MM.1S (cell line): ENCODE results near the gene SUSD4.

Experiments
- DNase-seq: peaks from one replicate; pipeline ENCODE4 v3.0.0-alpha.2; 2015
- H2AFZ ChIP-seq: fragments of 300-600 bp; sonication (generic); 2 replicates; pipeline ENCODE4 v1.6.0; 2016; ENCODE audit warnings: antibody characterized with exemption, low read length
- H3F3A ChIP-seq: fragments of 300-600 bp; sonication (generic); 2 replicates; pipeline ENCODE4 v1.6.1; 2016; ENCODE audit warnings: mild to moderate bottlenecking, antibody characterized with exemption, low read length, moderate library complexity, mixed read lengths; ENCODE audit not compliant: insufficient read depth
- H3K27ac ChIP-seq: fragments of 300-600 bp; sonication (generic); 2 replicates; pipeline ENCODE4 v1.5.1; 2016; ENCODE audit warnings: mild to moderate bottlenecking, low read length
- H3K27me3 ChIP-seq: fragments of 300-600 bp; sonication (generic); replicated peaks from 2 replicates; pipeline ENCODE4 v1.6.0; 2016; ENCODE audit warnings: low read length; ENCODE audit not compliant: insufficient read depth
- H3K36me3 ChIP-seq: fragments of 300-600 bp; sonication (generic); replicated peaks from 2 replicates; pipeline ENCODE4 v1.6.1; 2016; ENCODE audit warnings: mild to moderate bottlenecking, low read length, mixed read lengths; ENCODE audit not compliant: insufficient read depth
- H3K4me1 ChIP-seq: fragments of 300-600 bp; sonication (generic); 2 replicates; pipeline ENCODE4 v1.6.1; 2016; ENCODE audit warnings: low read length, mixed read lengths
- H3K4me2 ChIP-seq: fragments of 300-600 bp; sonication (generic); 2 replicates; pipeline ENCODE4 v1.6.0; 2016; ENCODE audit warnings: low read depth, low read length
- H3K4me3 ChIP-seq: fragments of 300-600 bp; sonication (generic); 2 replicates; pipeline ENCODE4 v1.5.1; 2016; ENCODE audit warnings: low read length, mixed read lengths
- H3K79me2 ChIP-seq: fragments of 300-600 bp; sonication (generic); 2 replicates; pipeline ENCODE4 v1.6.1; 2016; ENCODE audit warnings: mixed run types, low read length, mixed read lengths
- H3K9ac ChIP-seq: fragments of 300-600 bp; sonication (generic); 2 replicates; pipeline ENCODE4 v1.6.1; 2016; ENCODE audit warnings: low read length, mixed read lengths
- H3K9me2 ChIP-seq: fragments of 300-600 bp; sonication (generic); replicated peaks from 2 replicates; pipeline ENCODE4 v1.6.1; 2016; ENCODE audit warnings: mild to moderate bottlenecking, low read length, mixed read lengths; ENCODE audit not compliant: insufficient read depth
- H3K9me3 ChIP-seq: fragments of 300-600 bp; sonication (generic); replicated peaks from 2 replicates; pipeline ENCODE4 v1.6.1; 2016; ENCODE audit warnings: mild to moderate bottlenecking, low read length, mixed read lengths; ENCODE audit not compliant: insufficient read depth
- H4K20me1 ChIP-seq: fragments of 300-600 bp; sonication (generic); 2 replicates; pipeline ENCODE4 v1.6.1; 2016; ENCODE audit warnings: mild to moderate bottlenecking, low read length, moderate library complexity, mixed read lengths; ENCODE audit not compliant: insufficient read depth
- CTCF ChIP-seq: fragments of 300-600 bp; sonication (generic); IDR thresholded peaks from 2 replicates; pipeline ENCODE4 v1.5.1; 2016; ENCODE audit warnings: antibody characterized with exemption, low read length, mixed read lengths
- EZH2 ChIP-seq: fragments of 300-600 bp; sonication (generic); optimal IDR thresholded peaks from 2 replicates; pipeline ENCODE3; 2017; ENCODE audit warnings: low read depth, mild to moderate bottlenecking, antibody characterized with exemption, low read length, mixed read lengths
- EZH2phosphoT487 ChIP-seq: fragments of 300-600 bp; sonication (generic); IDR thresholded peaks from 2 replicates; pipeline ENCODE4 v1.6.1; 2018; ENCODE audit warnings: antibody characterized with exemption, low read length

The SUSD4 gene

GRCh38 chr1:223200903-223201302 is 163.1 kb downstream of the SUSD4 start:
- no peaks in the 10 kb centered on the region for H3K9me2 ChIP-seq
- DNase-seq = no peak
- no peaks in the 10 kb centered on the region for H3K79me2 ChIP-seq
- no peaks in the 10 kb centered on the region for H3F3A ChIP-seq
- H3K4me1 ChIP-seq = no peaks in the 10 kb centered on the region
- H4K20me1 ChIP-seq = no peaks in the 10 kb centered on the region
- H3K4me2 ChIP-seq = no peak overlapping the region
- no peak overlapping the region for H3K9ac ChIP-seq
- H3K9me3 ChIP-seq = no peaks in the 10 kb centered on the region
- no peak overlapping the region for H3K27ac ChIP-seq
- no peaks in the 10 kb centered on the region for H3K27me3 ChIP-seq
- no peak for TF ChIP-seq EZH2
- TF ChIP-seq CTCF = no peak
- no peak for TF ChIP-seq EZH2phosphoT487
- H2AFZ ChIP-seq = no peak overlapping the region
- no peaks in the 10 kb centered on the region for H3K36me3 ChIP-seq
- no peak overlapping the region for H3K4me3 ChIP-seq

GRCh38 chr1:223199094-223199647 is 164.8 kb downstream of the SUSD4 start:
- H3K27ac ChIP-seq = no peak overlapping the region
- H4K20me1 ChIP-seq = no peaks in the 10 kb centered on the region
- TF ChIP-seq EZH2phosphoT487 = no peak
- H3K4me3 ChIP-seq = no peak overlapping the region
- no peaks in the 10 kb centered on the region for H3K79me2 ChIP-seq
- H3K27me3 ChIP-seq = no peaks in the 10 kb centered on the region
- no peaks in the 10 kb centered on the region for H3K36me3 ChIP-seq
- H3K9me3 ChIP-seq = no peaks in the 10 kb centered on the region
- H3K4me1 ChIP-seq = no peaks in the 10 kb centered on the region
- no peak overlapping the region for H3K4me2 ChIP-seq
- no peak for DNase-seq
- H3K9ac ChIP-seq = no peak overlapping the region
- no peak overlapping the region for H2AFZ ChIP-seq
- H3F3A ChIP-seq = no peaks in the 10 kb centered on the region
- H3K9me2 ChIP-seq = no peaks in the 10 kb centered on the region

- Histone ChIP-seq H3K4me2 (no peak overlapping the region), H3K9me2 (no peaks in the 10 kb centered on the region), H3F3A (no peaks in the 10 kb centered on the region), H3K27ac (no peak overlapping the region), H3K27me3 (no peaks in the 10 kb centered on the region), H3K79me2 (no peaks in the 10 kb centered on the region), H3K4me3 (no peak overlapping the region), H4K20me1 (no peaks in the 10 kb centered on the region), H2AFZ (no peak overlapping the region), H3K4me1 (no peaks in the 10 kb centered on the region), H3K9ac (no peak overlapping the region), H3K36me3 (no peaks in the 10 kb centered on the region), H3K9me3 (no peaks in the 10 kb centered on the region)
- TF ChIP-seq CTCF (no peak), EZH2 (no peak), EZH2phosphoT487 (no peak)
- DNase-seq = no peak
These were observed 165.4 kb downstream of the SUSD4 start for GRCh38 chr1:223198628-223198965.

- Histone ChIP-seq H3F3A (no peaks in the 10 kb centered on the region), H3K27ac (no peak overlapping the region), H3K36me3 (no peaks in the 10 kb centered on the region), H3K9me3 (no peaks in the 10 kb centered on the region), H3K4me2 (no peak overlapping the region), H3K9me2 (no peaks in the 10 kb centered on the region), H3K4me3 (no peak overlapping the region), H3K79me2 (no peaks in the 10 kb centered on the region), H2AFZ (no peak overlapping the region), H3K27me3 (no peaks in the 10 kb centered on the region), H3K4me1 (no peaks in the 10 kb centered on the region), H3K9ac (no peak overlapping the region), H4K20me1 (no peaks in the 10 kb centered on the region)
- DNase-seq = no peak
- TF ChIP-seq EZH2phosphoT487 = no peak
- TF ChIP-seq EZH2 = no peak
- TF ChIP-seq CTCF = no peak
These were observed 165.9 kb downstream of the SUSD4 start for GRCh38 chr1:223197923-223198627.
